IPS DF 4.7 (cell line): Measurements from ENCODE around the gene HAUS3.

Experiments
- DNase-seq: peaks from one replicate; pipeline ENCODE4 v3.0.0-alpha.2; 2013; ENCODE audit warnings: low spot score; ENCODE audit errors: extremely low read depth

The HAUS3 gene

GRCh38 chr4:2265113-2266110 is 23.5 kb upstream of the HAUS3 start:
- no peak for DNase-seq

GRCh38 chr4:2264481-2265041 is 22.6 kb upstream of the HAUS3 start:
- DNase-seq: no peak

GRCh38 chr4:2263926-2264321 is 22.0 kb upstream of the HAUS3 start:
- no peak for DNase-seq

GRCh38 chr4:2262944-2263250 is 21.0 kb upstream of the HAUS3 start:
- no peak for DNase-seq

- peak; percentile 87 for DNase-seq
These were observed 20.4 kb upstream of the HAUS3 start for GRCh38 chr4:2262145-2262943.

- DNase-seq: no peak
These were observed 19.9 kb upstream of the HAUS3 start, which contains the start of gene MXD4 for GRCh38 chr4:2261853-2262144. MXD4 (minus strand) TSS chr4:2262109; CDS start chr4:2261980, 129 bp downstream.

GRCh38 chr4:2261110-2261852 is 19.4 kb upstream of the HAUS3 start:
- no peak for DNase-seq

- DNase-seq: no peak
These were observed 18.6 kb upstream of the HAUS3 start for GRCh38 chr4:2260344-2261109.

GRCh38 chr4:2259541-2260343 is 17.8 kb upstream of the HAUS3 start:
- no peak for DNase-seq

GRCh38 chr4:2259036-2259540 is 17.2 kb upstream of the HAUS3 start:
- no peak for DNase-seq

GRCh38 chr4:2258091-2259035 is 16.4 kb upstream of the HAUS3 start:
- DNase-seq: no peak

- no peak for DNase-seq
These were observed 15.6 kb upstream of the HAUS3 start for GRCh38 chr4:2257361-2258081.

GRCh38 chr4:2256781-2257191 is 14.9 kb upstream of the HAUS3 start:
- DNase-seq: no peak

GRCh38 chr4:2256156-2256731 is 14.3 kb upstream of the HAUS3 start:
- DNase-seq: no peak

GRCh38 chr4:2255501-2256155 is 13.7 kb upstream of the HAUS3 start:
- no peak for DNase-seq

GRCh38 chr4:2254665-2255500 is 13.0 kb upstream of the HAUS3 start:
- DNase-seq: no peak
